ENCODE measurements around the gene SLC18A3.
A peak's percentile ranks its signal among the peaks of the same experiment; 100 is the strongest.

SLC18A3 gene

DNA sequence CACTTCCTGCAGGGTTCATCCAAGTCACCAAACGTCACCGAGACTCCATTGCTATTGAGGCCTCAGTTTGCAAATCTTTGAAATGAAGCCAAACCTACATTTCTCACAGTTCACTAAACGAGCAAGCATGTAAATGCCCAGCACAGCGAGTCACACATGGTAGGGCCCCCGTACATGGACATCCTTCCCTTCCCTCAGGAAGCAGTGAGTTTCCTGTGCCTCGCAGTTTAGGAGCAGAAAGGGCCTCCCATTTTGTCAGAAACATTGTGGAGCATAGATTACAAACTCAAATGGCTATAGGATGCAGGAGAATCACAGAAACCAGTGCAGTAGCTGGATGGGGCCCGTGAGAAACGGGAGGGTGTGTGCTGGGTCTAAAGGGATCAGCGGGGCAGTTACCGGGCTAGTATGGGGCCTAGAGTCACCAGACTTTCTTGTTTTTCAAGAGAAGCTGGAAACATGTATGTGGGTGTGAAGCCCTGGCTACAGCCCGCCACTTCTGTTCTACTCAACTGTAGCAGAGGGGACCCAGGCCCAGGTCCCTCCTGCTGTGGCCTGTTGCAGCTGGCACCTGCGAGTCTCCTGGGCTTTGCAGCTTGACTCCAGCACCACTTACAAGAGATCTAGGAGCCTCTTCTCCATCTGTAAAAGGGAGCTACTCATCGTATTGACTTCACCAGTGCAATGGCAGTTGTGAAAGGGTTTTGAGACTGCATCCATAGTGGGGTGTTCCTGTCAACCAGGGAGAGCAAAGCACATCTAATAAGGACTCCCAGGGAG is 14.2 kb upstream of the SLC18A3 start:
- DNase-seq (ENCODE audit: low read depth, low spot score), result no peak

DNA sequence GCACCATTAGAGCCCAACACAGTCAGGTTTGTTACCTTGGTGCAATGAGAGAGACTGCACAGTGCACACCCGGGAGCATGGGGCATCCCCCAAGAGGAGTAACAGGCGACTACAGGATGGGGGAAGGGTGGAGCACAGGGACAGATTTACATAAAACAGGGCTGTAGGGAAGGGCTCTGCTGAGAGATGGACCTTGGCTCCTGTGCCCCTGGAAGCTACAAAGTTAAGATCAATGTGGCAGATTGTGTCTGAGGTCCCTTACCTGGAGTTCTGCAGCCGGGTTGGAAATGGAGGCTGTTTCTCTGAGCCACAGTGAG is 13.7 kb upstream of the SLC18A3 start:
- no peak for DNase-seq (ENCODE audit: low read depth, low spot score)

DNA sequence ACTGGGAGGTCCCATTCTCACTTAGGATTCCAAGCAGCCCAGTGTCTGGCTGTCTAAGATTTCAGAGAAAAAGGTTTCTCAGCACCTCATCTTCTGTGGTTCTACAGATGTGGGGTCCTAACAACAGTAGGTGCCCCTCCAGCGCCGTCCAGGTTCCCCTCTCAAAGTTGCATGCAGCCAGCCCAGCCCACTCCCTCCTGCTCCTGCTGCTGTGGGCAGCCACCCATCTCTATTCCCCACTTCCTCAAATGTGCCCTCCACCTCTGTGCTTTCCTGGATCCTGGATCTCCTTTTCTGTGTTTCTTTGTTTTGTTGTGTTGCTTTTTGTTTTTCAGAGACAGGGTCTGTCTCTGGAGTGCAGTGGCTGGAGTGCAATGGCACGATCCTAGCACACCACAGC is 13.3 kb upstream of the SLC18A3 start:
- no peak for DNase-seq (ENCODE audit: low read depth, low spot score)

DNA sequence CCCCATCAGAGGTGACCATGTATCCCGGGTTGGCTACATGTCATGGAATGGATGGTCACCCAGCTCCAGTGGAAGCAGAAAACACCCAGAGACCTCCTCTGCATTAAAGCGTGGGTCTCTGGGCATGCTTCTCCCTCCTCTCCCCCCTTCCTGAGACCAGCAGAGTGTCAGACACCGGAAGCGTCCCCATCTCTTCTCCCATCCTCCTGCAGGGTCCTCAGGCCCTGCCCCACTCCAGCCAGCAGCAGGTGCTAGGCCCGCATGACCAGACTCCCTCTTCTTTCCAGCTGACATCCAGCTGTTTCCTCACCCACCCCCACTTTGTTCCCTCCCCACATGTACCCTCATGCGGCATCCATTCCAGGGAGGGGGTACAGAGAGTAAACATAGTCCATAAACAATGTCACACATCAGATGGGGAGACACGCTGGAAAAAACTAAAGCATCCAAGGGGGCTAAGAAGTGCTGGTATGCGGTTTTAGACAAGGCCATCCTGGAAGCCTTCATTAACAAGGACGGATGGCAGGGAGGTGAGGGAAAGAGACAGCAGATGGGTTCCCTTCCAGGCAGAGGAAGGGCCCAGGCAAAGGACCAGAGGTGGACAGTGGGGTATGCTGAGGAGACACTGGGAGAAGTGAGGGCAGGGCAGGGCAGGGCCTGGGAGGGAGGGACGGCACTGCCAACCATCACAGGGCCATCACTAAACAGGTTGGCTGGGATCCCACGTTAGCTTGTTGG is 12.5 kb upstream of the SLC18A3 start:
- no peak for DNase-seq (ENCODE audit: low read depth, low spot score)

DNA sequence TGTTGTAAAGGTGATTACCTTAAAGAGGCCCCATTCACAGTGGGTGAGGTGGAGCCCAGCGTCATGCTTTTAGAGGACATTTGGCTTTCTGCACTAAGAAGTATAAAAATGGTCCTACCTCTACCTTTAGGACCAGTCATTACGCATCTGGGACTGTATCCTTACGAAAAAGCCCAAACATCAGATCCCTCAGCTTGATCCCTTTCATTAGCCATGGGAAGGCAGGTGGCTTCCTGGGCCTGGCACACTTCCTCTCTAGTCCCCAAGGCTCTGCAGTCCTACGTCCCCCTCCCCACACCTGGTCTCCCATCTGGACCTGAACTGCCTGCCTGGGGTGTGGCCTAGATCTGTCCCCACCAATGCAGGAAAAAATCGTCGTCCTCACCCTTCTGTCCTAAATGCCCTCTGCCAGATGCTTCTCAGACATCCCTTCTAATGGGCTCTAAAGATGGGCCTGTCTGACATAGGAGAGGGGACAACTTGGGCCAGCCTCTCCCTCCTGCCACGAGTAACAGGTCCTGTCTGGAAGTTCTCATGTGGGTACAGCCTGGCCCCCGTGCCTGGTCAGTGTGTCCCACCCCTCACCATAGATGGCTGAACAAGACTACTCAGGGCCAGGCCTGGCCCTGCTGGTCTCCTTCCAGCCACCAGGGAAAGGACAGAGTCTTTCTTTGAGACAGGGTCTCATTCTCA is 11.8 kb upstream of the SLC18A3 start:
- no peak for DNase-seq (ENCODE audit: low read depth, low spot score)

DNA sequence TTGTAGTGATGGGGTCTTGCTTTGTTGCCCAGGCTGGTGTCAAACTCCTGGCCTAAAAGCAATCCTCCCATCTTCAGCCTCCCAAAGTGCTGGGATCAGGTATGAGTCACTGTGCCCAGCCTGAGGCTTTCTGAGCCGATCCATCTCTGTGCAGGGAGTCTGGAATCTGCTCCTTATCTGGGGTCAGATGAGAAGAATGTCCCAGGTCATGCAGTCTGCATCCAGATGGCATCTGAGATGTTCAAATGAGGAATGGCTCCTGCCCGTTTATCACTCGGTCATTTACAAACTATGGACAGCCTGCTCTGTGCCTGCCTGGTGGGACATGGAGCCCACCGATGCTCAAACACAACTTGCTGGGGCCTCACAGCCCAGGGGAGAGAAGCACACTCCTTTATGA is 11.1 kb upstream of the SLC18A3 start:
- DNase-seq (ENCODE audit: low read depth, low spot score), result no peak

DNA sequence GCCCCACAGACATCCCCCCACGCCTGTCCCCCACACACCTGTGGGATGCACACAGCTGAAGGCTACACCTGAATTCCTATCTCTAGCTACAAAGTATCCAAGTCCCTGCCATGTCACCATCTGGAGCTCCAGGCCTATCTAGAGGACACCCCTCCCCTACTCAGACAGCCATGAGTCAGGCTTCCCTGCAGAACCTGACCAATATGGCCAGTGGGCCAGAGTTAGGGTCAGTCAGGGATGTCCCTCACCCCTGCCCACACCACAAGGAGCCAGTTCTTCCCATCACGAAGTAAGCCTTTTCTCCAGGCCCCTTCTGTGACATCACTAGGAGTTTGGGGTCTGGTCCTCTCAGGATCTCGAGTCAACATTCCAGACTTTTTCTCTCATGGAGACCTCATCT is 10.6 kb upstream of the SLC18A3 start:
- no peak for DNase-seq (ENCODE audit: low read depth, low spot score)

DNA sequence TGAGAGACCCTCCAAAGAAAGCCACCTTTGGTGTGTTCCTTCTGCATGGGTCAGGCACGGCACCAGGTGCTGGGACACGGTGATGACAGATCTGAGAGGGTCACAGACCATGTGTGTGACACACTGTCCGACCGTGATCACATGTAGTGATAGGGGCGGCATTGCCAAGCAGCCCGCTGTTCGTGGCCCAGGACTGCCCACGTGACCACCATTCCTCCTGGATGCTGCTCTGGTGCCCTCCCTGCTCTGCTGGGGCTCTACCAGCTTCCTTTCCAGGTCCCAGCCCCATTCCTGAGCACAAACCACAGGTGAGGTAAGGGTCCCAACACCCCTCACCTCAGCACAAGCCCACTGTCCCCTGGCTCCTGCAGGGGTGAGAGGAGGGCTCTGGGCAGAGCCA is 10.1 kb upstream of the SLC18A3 start:
- no peak for DNase-seq (ENCODE audit: low read depth, low spot score)

DNA sequence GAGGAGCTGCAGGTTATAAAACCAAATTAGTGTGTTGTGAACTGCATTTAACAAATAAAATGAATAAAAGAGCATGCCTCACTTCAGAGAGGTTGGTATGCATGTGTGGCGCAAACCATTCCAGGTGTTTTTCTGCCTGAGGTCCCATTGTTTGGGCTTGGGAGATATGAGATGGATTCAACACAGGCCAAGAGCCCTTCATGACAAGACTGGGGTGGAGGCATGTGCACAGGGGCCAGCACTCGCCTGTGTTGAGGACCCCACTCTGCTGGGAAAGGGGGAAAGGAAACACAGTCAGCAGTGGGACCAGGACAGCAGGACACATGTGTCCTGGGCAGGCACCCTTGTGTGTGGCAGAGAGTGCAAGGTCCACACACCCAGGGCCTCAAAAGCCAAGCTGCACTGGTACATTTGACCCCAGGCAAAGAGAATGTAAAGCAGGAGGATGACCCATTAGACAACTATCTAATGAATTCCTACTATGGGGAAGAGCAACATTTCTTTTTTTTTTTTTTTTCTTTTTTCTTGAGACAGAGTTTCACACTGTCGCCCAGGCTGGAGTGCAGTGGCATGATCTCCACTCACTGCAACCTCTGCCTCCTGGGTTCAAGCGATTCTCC is 9.2 kb upstream of the SLC18A3 start:
- no peak for DNase-seq (ENCODE audit: low read depth, low spot score)

DNA sequence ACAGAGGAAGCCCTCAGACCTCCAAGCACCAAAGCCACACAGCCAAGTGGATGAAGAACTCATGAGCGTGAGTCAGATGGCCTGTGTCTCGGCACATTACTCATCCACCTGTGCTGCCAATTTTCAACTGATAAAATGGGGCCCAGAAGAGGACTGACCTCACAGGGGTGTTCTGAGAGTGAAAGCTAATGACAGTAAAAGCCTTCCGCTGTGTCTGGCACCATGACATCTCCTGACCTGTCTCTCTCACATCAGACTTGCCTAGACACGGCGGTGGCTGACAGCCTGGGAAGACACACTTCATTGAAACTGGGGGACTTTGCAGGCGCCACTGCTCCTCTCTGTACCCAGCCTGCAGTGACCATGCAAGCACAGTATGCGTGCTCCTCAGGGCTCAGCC is 8.3 kb upstream of the SLC18A3 start:
- DNase-seq (ENCODE audit: low read depth, low spot score), result no peak

DNA sequence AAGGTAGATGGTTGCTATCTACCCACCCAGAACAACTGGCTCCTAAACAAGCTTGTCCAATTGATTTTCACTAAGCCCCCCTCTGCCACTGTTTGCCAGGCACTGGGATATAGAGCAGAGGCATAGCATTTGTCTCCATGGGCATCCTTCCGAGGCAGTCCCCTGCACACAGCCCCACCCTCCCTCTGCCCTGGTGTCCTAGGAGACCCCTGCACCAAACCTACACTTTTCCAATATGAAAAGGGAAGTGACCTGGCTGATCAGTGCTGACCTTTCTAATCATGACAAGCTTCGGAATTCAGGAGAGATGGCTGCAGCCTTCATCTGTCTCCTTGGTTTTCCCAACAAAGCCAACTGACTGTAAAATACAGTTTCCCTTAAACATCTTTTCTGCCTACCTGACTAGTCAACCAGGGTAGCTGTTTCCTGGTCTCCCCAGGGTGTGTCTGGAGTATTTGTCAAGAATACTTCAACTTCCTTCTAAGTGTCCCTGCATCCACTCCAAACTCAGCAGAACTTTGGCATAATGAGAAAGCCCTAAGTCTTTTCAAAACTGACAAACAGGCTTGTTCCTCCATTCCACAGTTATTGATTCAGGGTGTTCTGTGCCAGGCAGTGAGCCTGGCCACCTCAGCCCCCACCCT is 7.6 kb upstream of the SLC18A3 start:
- DNase-seq (ENCODE audit: low read depth, low spot score), result no peak

DNA sequence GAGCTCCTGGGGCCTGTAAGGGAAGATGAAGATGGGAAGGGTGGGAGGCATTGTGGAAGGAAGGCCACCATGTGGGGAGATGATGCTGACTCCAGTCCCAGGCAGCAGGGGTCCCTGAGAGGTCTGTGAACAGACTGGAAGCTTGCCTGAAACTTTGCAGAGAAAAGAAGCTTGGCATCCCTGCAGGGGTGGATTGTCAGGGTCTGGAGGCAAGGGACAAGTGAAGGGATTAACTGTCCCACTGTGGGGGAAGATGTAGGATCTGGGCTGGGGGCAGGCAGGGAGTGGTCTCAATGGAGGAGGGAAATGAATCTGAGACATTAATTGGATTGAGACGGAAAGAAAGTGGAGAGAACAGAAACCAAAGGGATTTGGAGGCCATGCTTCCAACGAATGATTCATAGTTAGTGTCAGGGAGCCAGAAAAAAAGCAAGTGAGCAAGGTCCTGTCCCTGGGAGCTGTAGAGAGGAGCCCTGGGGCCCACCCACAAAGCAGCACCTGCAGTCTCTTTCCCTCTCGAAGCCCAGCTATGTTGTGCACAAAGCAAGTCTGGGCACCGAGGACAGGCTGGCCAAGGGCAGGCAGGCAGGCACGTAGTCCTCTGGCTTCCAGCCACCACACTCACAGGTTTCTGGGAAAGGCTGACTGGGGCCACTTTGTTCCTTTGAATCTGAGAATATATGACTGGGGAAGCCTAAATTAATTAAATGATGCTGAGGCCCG is 4.7 kb upstream of the SLC18A3 start:
- no peak for DNase-seq (ENCODE audit: low read depth, low spot score)

DNA sequence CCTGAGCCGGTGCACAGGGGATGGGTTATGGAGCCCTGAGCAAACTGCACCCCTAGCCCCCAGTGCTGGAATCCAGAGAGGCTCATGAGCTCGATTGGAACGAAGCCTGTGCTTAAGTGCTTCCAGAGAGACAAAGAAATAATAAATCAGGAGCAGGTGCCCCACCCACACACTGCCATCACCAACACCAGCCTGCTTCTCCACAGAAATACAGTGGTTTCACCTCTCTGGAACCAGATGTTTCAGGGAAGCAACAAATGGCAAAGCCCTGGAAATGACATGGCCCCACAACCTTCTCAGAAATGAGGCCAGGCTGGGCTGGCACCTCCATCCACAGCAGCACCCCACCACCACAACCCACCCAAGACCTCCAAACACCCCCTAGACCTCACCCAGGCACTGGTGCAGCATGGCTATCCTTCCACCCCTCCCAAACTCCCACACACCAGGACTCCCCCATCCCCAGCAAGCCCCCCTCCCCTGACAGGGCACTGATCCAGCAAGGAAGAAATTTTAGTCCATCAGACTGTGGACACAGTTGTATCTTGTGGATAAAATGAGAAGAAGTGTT is 4.1 kb upstream of the SLC18A3 start:
- no peak for DNase-seq (ENCODE audit: low read depth, low spot score)

DNA sequence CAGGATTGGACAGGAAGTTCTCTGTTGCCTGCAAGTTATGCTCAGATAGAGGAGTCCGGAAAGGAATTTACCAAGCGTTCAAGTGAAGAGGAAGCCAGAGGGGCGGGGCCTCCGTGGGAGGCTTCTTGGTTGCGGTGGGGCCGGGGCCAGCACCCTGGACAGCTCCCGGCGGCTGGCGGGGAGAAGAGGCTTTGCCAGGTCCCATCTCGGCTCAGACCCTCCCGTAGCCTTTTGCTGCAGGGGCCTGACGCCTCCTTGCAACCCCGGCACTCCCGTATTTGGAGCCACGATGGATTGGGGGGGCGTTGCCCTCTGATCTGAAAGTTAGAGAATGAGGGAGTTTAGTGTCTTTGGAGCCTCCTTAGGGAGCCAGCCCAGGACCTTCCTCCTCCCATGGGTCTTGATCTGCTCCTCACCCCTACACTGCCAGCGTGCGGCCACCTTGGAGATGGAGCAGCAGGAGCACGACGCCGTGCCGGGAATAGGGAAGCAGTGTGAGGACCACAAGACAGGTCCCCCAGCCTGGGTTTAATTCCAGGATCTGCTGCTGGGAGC is 3.1 kb upstream of the SLC18A3 start:
- DNase-seq (ENCODE audit: low read depth, low spot score), result peak; percentile 14

DNA sequence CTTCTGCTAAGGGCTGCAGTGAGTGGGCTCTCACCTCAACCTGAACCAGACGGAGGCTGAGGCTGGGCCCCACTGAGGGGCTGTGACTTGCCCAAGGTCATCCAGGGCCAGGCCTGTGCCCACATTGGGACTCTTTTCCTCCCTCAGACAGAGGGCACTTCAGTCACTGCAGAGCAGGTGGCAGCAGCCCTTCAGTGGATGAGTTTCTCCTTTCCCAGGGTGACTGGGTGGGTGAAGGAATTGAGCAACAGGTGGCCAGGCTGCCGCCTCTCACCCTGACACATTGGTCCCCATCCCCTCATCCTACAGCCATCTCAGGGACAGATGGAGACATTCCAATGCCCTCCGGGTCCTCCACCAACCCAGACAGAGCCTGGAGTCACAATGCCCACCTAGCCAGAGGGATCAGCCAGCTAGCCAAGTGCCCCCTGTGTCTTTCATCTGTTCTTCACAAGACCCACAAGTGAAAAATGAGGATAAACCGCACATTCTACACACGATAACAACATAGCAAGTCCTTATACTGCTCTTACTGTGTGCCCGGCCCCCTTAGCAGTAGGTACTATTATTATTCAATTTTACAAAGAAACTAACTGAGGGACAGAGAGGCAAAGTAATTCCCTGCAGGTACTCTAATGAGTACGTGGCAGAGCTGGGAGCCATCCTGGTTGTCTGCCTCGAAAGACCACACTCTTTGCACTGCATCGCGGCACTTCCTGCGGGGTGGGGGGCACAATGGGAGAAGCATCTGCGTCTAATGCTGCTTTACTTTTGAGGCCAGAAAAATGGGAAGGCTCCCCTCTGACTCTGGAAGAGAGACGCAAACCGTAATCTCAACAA is 1.7 kb upstream of the SLC18A3 start:
- DNase-seq (ENCODE audit: low read depth, low spot score), result no peak

DNA sequence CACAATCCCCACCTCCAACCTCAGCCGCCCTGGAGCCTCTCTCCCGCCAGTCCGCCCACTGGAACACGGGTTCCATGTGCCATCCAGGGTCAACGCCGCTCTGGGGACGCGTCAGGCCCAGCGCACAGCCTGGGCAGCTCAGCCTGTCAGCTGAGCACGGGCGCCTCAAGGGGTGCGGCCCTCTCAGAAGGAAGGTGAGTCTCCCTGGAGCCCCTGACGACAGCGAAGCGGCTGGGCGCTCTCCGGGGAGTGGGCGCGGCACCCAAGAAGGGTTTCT is 1.2 kb upstream of the SLC18A3 start:
- DNase-seq (ENCODE audit: low read depth, low spot score), result no peak

DNA sequence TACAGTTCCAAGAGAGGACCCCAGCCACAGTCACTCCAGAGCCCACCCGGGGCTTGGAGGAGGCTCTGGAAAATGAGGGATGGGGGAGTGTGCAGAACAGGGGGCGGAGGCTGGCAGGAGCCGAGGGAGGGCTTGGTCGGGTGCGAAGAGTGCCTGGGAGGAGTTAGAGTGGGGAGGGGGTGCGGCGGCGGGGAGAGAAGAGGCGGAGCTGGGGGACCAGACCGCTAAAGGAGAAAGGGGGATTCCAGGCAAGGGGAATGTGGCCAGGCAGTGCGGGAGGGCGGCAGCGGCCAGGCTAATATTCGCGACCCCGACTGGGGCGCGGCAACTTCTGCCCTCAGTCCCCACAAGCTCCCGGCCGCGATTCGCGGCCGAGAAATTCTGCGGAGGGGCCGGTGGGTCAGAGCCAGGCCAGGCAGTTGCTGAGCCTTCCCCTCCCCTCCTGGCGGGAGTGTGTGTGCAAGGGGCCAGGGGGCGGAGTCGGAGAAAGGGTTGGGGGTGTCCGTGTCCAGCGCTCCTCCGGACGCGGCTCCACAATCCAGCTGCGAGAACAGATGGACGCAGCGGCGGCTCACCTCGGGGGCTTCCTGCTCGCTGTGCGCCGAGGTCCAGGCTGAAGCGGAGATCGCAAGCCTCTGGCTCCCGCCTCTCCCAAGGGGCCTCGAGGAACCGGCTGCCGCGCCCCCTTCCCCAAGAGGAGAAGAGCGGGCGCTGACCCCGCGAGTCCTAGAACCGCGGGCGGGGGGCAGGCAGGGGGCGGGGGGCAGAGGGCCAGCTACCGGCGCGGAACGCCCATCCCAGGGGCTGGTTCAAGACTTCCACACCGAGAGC is 612 bp upstream of the SLC18A3 start:
- no peak for DNase-seq (ENCODE audit: low read depth, low spot score)

DNA sequence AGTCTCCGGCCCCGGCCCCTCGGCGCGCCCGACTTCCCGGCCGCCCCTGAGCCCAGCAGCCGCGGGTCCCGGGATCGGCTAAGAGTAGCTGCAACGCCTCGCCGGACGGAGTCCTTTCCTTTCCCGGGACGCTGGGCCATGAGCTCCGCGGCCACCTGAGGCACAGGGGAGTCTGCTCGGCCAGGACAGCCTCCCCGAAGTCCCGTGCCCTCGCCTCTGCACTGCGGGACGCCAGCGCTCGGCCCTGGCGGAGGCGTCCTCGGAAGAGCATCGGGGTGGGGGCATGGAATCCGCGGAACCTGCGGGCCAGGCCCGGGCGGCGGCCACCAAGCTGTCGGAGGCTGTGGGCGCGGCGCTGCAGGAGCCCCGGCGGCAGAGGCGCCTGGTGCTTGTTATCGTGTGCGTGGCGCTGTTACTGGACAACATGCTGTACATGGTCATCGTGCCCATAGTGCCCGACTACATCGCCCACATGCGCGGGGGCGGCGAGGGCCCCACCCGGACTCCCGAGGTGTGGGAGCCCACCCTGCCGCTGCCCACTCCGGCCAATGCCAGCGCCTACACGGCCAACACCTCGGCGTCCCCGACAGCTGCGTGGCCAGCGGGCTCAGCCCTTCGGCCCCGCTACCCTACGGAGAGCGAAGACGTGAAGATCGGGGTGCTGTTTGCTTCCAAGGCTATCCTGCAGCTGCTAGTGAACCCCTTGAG is 502 bp downstream of the SLC18A3 start:
- no peak for DNase-seq (ENCODE audit: low read depth, low spot score)

Data from activated naive CD8-positive, alpha-beta T cell treated with anti-CD3 and anti-CD28 coated beads, Interleukin-2, amount 50 U/mL, for 16 hours (primary cell).